Neural crest cell (in vitro differentiated cells): ENCODE measurements around the gene SLC6A7. TPM values are rescaled to one million over a fixed set of nuclear protein-coding genes. Genes with fewer than 3 reads are reported as not detected.

Experiments
- DNase-seq: peaks from one replicate; pipeline ENCODE4 v3.0.0; 2021; ENCODE audit warnings: low read depth, mixed read lengths, low spot score
- H3K27ac Mint-ChIP-seq: one replicate; pipeline ENCODE4 v1.8.0; 2021; ENCODE audit warnings: mild to moderate bottlenecking, mixed read lengths; ENCODE audit not compliant: unreplicated experiment
- H3K27me3 Mint-ChIP-seq: 2 replicates; pipeline ENCODE4 v1.8.0; 2021; ENCODE audit warnings: low read depth, mild to moderate bottlenecking, mixed read lengths
- H3K36me3 Mint-ChIP-seq: 2 replicates; pipeline ENCODE4 v1.8.0; 2021; ENCODE audit warnings: low read depth, mild to moderate bottlenecking, mixed read lengths
- H3K4me1 Mint-ChIP-seq: 2 replicates; pipeline ENCODE4 v1.8.0; 2021; ENCODE audit warnings: mixed read lengths
- H3K4me3 Mint-ChIP-seq: one replicate; pipeline ENCODE4 v1.8.0; 2021; ENCODE audit warnings: mild to moderate bottlenecking, mixed read lengths
- H3K9me3 Mint-ChIP-seq: 2 replicates; pipeline ENCODE4 v1.8.0; 2021; ENCODE audit warnings: mixed read lengths
- CTCF ChIP-seq: fragments of 200-600 bp; sonication (generic); conservative IDR thresholded peaks from 2 replicates; pipeline ENCODE4 v1.5.0; 2021; ENCODE audit warnings: antibody characterized with exemption, mild to moderate bottlenecking
- total RNA-seq: library from RNA; stranded (reverse); gene quantifications from 2 replicates; pipeline ENCODE4 v1.2.1, GENCODE V29; 2021

Gene SLC6A7
- total RNA-seq, 1 donor from 2014 or later = not detected

- peak overlapping the region; percentile 62 for H3K27ac Mint-ChIP-seq
- no peak overlapping the region for H3K4me3 Mint-ChIP-seq
- no peaks in the 10 kb centered on the region for H3K36me3 Mint-ChIP-seq
- H3K9me3 Mint-ChIP-seq = no peaks in the 10 kb centered on the region
- no peak for TF ChIP-seq CTCF
- H3K4me1 Mint-ChIP-seq = peaks cover 6% of the 10 kb centered on the region
- H3K27me3 Mint-ChIP-seq = no peaks in the 10 kb centered on the region
- no peak for DNase-seq
Observed at GRCh38 chr5:150211156-150212030, 21.5 kb downstream of the SLC6A7 start.

GRCh38 chr5:150213530-150213929, 23.7 kb downstream of the SLC6A7 start:
- no peak for DNase-seq
- H3K4me3 Mint-ChIP-seq = no peak overlapping the region
- peaks cover 6% of the 10 kb centered on the region for H3K4me1 Mint-ChIP-seq
- no peak for TF ChIP-seq CTCF
- no peaks in the 10 kb centered on the region for H3K9me3 Mint-ChIP-seq
- H3K27ac Mint-ChIP-seq = no peak overlapping the region
- no peaks in the 10 kb centered on the region for H3K36me3 Mint-ChIP-seq
- H3K27me3 Mint-ChIP-seq = peaks cover 2% of the 10 kb centered on the region

GRCh38 chr5:150214289-150214688, 24.4 kb downstream of the SLC6A7 start:
- TF ChIP-seq CTCF = no peak
- Mint-ChIP-seq H3K27ac (no peak overlapping the region), H3K9me3 (no peaks in the 10 kb centered on the region), H3K4me1 (peaks cover 6% of the 10 kb centered on the region), H3K36me3 (no peaks in the 10 kb centered on the region), H3K4me3 (no peak overlapping the region), H3K27me3 (peaks cover 2% of the 10 kb centered on the region)
- no peak for DNase-seq

GRCh38 chr5:150215979-150216944, 26.4 kb downstream of the SLC6A7 start:
- H3K4me3 Mint-ChIP-seq = no peak overlapping the region
- H3K9me3 Mint-ChIP-seq = no peaks in the 10 kb centered on the region
- TF ChIP-seq CTCF = no peak
- H3K27ac Mint-ChIP-seq = peak overlapping the region; percentile 40
- peaks cover under 1% of the 10 kb centered on the region for H3K4me1 Mint-ChIP-seq
- DNase-seq = no peak
- peaks cover 2% of the 10 kb centered on the region for H3K27me3 Mint-ChIP-seq
- no peaks in the 10 kb centered on the region for H3K36me3 Mint-ChIP-seq

- no peak for TF ChIP-seq CTCF
- peak overlapping the region; percentile 40 for H3K27ac Mint-ChIP-seq
Observed at GRCh38 chr5:150217038-150217437, 27.2 kb downstream of the SLC6A7 start.

More at GRCh38 chr5:150217038-150217437, 27.2 kb downstream of the SLC6A7 start:
- H3K4me1 Mint-ChIP-seq = no peaks in the 10 kb centered on the region
- H3K27me3 Mint-ChIP-seq = peaks cover 2% of the 10 kb centered on the region
- no peaks in the 10 kb centered on the region for H3K36me3 Mint-ChIP-seq
- no peak for DNase-seq
- H3K4me3 Mint-ChIP-seq = no peak overlapping the region
- H3K9me3 Mint-ChIP-seq = no peaks in the 10 kb centered on the region
